Measurements from ENCODE around the gene TFAM.

Gene TFAM

DNA sequence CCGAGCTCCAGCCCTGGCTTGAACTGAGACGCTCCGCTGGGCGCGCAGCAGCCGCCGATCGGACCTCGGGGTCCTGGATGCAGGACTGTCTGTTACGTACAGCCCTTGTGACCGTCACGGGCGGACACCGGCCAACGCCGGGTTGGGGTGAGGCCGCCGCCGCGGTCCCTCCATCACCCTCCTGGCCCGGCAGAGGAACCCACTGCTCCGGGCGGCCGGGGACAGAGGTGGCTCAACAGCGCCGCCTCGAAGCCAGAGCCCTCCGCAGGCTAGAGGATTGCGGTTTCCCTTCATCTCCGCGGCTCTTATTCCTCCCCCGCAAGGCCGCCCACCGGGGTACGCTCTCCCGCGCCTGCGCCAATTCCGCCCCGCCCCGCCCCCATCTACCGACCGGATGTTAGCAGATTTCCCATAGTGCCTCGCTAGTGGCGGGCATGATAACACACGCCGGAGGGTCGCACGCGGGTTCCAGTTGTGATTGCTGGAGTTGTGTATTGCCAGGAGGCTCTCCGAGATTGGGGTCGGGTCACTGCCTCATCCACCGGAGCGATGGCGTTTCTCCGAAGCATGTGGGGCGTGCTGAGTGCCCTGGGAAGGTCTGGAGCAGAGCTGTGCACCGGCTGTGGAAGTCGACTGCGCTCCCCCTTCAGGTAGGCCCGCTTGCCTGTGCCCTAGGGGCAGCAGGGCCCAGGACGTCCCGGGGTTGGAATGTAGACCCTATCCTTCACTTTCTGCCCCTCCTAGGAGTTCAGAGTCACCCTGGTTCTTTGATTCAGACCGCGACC lies at the start of gene TFAM:
Gene TFAM, plus strand, starts transcription at position 412 of the 785 bp plus-strand sequence. Its CDS starts 138 bp downstream, at position 550.
- peak; percentile 94 to 95 for DNase-seq

DNA sequence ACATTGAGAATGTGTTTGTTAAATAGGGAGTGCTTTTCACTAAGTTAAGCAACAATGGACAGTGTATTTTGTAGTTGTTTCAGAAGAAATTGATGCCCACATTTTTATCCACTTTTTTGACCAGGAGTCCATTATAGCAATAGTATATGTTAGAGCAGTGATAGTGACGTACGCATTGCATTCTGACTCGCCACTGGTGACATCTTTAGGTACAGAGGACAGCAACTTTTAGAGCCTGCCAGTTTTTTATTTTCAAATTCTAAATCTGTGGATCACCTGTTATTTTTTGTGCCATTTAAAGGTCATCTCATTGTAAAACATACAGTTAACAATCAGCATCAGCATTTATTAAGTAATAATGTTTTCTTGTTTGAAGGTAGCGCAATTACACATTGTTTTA lies 49.0 kb upstream of the TFAM start:
- DNase-seq = no peak

DNA sequence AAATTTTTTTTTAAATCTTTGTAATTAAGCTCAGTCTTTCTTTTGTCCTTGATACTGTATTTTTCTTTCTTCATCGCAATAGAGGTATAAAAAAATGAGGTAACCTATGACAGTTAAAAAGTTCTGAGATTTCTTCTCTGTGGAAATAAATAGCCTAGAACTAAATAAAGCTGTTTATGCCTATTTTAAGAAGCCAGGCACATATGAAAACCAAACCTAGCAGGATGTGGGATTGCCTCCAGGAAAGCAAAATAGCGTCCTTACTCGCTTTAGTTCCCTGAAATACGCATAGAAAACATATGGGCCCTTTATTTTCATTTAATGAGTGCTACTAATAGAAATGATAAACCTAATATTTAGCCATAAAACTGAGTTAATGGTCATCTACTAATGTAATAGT lies 43.8 kb upstream of the TFAM start:
- no peak for DNase-seq

DNA sequence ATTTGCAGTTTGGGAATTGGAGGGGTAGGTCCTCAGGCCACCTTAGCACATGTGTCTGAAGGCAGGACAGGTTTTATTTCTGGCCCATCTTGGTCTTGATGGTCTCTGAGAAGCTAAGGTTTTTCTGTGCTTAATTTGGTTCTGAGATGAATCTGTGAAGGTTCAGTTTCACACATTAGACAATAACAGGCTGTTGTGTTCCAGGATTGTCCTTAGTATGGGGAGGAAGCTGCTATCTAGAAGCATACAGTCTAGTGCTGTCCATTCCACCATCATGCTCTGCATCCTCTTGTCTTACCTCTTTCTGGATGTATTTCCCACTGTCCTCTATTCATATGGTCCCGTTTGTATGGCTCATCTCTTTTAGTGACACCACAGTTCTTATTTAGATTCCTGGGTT lies 43.3 kb upstream of the TFAM start:
- no peak for DNase-seq

DNA sequence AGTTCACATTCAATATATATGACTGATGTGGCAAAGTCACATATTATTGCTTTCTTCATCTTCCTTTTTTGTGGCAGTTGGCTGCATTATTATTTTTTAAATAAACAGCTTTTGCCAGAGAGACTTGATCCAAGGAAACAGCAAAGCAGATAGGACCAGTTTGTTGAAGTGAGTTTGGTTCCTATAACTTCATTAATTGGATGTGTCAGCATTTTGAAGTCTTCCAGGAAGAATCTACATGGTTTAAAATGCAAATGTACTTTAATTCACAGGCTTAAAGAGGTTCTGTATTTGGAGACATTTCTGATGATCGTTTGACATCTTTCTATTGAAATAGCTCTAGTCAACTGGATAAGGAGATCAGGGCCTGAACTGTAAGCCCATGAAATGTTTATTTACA lies 37.2 kb upstream of the TFAM start:
- DNase-seq = no peak

DNA sequence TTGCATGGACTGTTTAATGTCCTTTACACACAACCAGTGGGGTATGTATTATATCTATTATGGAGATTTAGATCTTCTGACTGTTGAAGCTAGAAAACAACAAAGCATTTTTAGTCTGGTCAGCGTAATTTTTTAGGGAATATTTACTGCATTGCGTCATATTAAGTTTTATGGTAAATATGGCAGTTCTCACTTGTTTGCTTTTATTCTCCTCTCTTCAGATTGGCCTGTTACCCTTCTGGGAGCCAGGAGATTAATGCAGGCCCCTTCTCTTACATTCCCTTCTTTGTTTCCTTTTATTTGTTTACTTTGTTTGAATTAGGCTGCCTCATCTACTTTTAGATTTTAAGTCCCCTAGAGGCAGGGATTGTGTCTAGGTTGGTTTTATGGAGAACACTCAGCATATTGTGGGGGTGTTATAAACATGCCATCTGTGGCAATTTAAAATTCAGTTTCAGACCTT lies 36.6 kb upstream of the TFAM start:
- DNase-seq = no peak

DNA sequence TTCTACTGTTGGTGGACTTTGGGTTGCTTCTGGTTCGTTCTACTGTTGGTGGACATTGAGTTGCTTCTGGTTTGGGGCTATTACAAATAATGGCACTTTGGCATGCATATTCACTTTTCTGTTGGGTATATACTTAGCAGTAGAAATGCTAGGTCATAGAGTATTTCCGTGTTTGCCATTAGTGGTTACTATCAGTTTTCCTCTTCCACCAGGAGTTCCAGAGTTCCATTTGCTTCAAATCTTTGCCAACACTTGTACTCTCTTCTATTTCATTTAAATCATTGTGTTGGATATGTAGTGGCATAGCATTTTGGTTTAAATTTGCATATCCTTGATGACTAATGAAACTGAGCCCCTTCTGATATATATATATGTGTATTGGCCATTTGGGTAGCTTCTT lies 35.2 kb upstream of the TFAM start:
- DNase-seq = no peak

DNA sequence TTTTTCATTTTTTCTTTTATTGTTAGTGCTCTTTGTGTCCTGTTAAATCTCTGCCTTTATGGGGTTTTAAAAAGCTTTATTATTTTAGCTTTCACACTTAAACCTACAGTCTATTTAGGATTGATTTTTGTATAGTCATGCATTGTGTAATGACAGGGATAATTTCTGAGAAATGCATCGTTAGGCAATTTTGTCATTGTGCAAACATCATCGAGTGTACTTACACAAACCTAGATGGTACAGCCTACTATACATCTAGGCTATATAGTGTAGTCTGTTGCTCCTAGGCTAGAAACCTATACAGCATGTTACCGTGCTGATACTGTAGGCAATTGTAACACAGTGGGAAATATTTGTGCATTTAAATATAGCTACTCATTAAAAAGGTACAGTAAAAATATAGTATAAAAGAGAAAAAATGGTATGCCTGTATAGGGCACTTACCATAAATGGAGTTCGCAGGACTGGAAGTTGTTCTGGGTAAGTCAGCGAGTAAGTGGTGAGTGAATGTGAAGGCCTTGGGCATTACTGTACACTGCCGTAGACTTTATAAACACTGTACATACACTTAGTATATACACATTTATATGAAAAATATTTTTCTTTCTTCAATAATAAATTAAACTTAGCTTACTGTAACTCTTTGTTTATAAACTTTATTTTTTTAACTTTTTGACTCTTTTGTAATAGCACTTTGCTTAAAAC lies 34.4 kb upstream of the TFAM start:
- DNase-seq = no peak

DNA sequence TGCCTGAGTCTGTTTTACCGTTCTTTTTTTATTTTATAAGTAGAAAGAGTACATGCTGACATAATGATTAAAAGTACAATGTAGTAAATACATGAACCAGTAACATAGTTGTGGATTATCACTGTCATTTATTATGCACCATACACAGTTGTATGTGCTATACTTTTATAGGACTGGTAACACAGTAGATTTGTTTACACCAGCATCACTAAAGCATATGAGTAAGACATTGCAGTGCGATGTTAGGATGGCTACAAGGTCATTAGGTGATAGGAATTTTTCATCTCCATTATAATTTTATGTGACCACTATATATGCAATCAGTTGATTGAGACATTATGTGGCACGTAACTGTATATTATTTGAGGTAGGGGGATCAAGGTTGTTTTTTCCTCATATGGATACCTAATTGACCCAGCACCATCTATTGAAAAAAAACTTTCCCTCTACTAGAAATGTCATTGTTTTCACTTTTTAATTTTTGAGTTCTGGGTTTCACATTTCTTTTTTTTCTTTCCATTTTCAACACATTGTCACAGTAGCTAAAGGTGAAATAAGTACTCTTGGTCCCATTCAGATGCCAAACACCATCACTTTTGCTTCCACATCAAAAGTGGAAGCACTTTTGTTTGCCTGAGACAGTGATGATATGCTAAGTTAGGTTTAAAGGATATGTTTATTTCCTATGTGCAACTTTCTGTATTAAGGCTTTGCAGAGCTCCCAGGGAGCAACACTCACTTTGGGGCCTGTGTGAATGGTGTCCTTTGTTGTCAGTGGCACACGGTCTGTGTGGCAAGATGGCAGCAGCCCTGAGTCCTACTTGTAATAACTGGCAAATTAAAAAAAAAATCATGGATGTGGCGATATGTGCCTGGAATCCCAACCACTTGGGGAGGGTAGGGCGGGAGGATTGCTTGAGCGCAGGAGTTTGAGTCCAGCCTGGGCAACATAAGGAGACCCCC lies 33.3 kb upstream of the TFAM start:
- no peak for DNase-seq

DNA sequence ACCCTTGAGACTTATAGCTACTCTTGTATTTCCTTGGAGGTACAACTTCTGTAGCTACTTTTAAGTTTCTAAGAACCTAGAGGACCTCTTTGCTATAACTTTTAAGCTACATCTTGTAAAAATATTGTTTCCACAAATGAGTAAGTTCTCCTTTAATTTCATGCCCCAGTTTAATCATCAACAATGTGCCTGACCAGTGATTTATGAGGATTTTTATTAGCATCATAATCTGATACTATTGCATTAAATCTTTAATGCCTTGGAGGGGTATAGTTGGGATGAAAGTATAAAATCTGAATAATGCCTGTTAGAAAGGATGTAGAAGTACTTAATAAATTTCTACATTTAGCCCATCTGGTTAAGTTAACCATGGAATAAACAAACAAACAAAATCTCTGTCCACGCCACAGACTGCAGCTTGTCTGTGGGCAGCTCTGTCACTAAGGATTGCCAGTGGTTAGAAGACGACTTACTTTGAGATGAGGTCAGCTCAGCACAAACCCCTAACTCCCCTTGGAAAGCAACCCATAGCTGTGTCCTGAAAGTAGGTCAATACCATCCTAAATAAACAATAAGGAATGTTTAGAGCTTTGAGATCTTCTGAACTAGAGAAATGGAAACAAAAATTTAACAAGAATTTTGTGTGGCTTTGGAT lies 32.1 kb upstream of the TFAM start:
- no peak for DNase-seq

DNA sequence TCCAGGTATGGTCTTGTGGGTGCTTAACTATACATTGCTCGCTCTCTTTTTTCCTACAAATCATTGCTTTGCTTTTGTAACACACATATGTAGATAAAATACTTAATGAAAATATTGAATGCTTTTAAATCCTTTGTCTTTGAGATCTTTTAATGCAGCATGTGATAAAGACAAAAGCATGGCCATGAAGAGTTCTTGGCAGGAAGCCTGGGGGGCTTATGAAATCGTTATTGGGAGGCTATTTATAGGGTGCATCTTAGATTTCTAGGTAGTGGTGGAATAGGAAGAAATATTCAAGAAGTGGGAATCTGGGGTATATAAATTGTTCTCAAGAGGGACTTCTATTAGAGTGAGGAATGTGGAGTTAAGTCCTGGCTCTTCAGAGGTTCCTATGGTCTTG lies 28.5 kb upstream of the TFAM start:
- DNase-seq = no peak

DNA sequence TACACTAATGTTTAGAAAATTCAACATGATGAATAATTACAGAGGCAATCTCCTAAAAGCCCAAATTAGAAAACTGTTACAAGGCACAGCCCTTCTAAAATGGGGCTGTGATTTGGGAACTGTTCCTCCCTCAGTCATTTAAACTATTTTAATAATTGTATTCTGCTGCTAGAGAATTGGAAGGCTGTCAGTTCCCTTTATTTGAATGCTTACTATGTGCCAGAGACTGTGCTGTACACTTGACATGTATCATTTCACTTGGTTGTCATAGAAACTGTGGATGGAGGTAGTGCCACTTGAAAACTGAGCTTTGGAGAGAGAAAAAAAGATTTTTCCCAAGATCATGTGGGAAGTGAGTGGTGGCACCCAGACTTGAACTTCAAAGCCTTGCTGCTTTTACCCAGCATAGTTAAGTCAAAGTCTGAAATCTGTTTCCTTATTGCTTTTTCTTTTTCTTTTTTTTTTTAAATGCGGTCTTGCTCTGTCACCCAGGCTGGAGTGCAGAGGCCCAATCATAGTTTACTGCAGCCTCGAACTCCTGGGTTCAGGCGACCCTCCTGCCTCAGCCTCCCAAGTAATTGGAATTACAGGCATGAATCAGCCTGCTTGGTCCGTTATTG lies 26.8 kb upstream of the TFAM start:
- DNase-seq = no peak

DNA sequence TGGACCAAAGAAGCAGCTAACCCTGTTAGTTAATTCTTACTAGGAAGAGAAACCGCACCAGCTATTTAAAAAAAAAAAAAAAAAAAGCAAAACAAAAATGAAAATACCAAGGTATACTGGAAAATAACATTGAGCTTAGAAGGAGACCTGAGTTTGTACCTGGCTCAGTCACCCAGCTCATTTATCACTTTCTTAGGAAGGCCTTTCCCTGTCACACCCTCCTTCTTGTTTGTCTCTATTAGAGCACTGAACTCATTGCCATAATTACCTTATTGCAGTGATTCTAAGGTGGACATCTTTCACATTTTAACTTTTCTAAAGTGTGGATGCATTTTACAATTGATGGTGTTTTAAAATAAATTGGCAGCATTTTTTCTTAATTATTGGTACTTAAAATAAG lies 26.3 kb upstream of the TFAM start:
- no peak for DNase-seq

DNA sequence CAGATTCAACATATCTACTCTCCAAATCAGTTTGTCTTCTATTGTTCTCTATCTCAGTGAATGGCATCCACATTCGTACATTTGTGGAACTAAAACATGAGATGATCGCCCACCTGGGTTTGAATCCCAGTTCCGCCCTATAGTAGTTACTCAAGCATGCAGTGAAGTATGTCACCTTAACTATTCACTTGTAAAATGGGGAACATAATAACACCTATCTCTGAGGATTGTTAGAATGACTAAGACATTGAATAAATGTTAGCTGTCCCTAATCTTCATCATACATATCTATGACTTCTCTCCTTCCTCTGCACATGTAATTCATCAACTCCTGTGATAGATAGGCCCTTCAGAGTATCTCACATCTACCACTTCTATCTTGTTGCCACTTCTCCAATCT lies 25.7 kb upstream of the TFAM start:
- no peak for DNase-seq

DNA sequence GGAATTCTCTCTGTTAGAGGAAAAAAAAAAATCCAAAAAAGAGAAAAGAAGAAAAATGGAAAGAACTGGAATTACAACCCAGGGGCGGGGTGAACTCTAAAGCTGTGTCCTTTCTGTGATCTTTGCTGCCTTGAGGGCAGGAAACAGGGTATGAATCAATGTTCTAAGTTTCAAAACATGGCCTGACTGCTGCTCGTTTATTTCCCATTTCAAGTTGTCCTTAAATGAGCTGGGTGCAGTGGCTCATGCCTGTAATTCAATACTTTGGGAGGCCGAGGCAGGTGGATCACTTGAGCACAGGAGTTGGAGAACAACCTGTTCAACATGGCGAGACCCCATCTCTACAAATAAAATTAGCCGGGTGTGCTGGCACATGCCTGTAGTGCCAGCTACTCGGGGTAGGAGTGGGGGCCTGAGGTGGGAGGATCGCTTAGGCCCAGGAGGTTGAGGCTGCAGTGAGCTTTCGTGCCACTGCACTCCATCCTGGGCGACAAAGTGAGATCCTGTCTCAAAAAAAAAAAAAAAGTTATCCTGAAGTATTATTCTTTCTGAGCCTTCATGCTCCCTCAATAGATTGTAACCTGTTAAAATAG lies 24.7 kb upstream of the TFAM start:
- no peak for DNase-seq

DNA sequence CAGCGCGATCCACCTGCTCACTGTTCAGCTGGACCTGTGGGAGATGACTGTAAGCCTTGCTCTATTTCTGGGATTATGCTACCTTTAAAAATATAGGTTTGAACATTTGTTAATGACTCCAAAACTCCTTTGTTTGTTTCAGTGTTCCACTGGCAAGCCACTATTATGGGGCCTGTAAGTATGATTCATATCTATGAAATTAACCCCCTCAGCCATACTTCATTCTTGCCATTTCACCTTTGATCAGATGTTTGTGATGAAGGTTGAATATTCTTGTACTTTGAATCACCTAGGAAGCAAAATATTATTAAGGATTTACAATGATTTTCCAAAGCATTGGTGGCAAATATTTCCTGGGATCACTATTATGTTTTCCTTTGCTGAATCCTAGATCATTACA lies 23.9 kb upstream of the TFAM start:
- no peak for DNase-seq

DNA sequence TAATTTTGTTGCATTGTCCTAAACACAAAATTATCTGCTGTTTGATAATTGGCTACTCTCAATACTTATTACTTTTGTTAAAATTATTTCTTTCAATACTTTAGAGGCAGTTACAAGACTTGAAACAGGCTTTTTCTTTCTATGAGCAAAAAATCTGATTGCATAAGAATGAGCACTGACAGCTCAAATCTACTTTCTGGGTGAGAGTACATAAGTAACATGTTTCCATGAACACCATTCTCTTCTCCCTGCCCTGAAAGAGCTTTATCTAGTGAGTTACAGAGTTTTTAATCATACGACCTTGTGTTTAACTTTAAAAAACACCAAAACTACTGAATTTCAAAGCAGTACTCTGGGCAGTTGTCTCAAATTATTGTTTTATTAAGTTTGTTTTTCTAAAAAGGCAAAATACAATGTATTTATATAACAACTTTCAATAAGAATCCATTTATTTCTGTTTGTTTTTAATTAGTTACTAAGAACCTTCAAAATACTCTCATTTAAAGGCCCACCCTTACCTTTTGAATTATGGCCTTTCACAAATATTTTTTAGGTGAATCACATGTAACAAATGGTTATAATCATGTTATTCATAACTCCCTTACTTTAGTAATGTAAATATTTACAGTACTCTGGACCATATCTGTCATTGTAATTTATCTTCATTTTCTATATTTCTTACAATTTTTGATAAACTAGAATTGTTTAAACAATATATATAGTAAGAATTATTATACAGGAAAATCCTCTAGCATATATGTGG lies 23.0 kb upstream of the TFAM start:
- no peak for DNase-seq

DNA sequence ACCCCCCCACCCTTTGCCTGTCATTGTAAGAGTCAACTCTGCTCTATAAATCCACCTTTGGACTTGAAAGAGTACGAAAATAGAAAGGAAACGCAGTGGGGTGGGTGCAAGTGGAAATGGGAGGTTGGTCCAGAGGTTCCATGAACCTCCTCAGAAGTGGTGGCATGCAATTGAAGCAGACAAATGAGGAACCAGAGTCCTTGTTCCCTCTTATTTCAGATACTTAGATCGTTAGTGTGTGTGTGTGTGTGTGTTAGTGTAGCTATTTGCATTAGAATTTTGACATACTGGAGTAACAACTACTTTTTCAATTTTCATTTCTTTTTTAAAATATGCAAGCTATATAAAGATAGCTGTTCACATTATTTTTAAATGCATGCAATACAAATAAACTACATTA lies 18.1 kb upstream of the TFAM start:
- DNase-seq = no peak

DNA sequence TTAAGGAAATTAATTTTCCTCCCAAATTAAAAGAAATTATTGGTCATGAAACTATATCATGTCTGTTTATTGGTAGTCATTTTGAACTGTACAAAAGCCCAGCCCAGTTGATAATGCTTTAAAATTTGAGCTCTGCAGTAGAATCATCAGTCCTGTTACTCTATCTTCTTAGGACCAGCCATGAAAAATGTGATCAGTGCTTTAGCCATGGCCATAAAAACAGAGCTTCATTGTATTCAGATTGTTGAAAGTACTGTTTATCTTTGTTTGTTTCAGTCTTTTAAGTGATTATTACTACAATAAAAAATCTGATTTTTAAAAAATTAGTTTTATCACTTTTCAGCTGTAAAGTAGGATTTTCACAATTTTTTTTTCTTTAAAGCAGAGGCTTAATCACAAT lies 13.7 kb upstream of the TFAM start:
- no peak for DNase-seq

DNA sequence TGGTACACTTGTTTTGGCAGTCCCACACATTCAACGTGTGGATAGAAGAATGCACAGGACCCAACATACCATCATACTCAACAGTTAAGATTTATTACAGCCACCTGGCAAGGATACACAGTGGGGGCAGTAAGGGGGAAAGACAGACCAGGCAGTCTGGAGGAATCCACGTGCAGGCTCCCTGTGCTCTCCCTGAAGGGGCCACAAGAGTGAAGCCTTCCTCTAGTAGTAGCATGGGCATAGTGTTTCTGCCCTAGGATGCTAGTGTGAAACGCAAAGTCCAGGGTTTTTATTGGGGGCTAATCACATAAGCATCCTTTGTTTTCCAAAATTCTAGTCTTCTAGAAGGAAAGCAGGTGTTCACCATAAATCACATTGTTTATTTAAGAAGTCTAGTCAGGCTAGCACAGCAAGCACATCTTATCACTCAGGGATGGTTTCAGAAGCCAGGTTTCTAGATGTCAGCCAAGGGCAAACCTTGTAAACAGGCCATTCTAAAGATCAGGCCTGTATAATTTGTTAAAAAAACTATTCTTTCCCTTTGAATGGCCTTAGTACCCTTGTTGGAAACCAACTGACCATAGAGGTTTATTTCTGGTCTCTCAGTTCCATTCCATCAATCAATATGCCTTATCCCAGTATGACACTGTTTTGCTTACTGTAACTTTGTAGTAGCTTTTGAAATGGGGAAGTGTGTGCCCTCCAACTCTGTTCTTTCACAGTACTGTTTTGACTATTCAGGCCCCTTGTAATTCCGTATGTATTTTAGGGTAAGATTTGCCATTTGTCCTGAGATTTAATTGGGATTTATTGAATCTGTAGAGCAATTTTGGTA lies 12.4 kb upstream of the TFAM start:
- DNase-seq = no peak
